WTC11 (cell line): ENCODE measurements around the gene CLIC2. TPM values are rescaled to one million over a fixed set of nuclear protein-coding genes. Genes with fewer than 3 reads are reported as not detected.

Experiments
- ATAC-seq: fragments of 200-7000 bp; cut with Tn5 transposase; 2 replicates; pipeline ENCODE4 v1.10.0; 2021; ENCODE audit warnings: mild to moderate bottlenecking, moderate library complexity
- CTCF ChIA-PET: fragments of 300-600 bp; sonication (Branson Sonifier 250); formaldehyde crosslinking; loops from one replicate; lab custom pipeline; 2021; ENCODE audit warnings: antibody characterized with exemption; lab: Charles Lee
- POLR2A ChIA-PET: fragments of 350-600 bp; sonication (Branson Sonifier 250); formaldehyde crosslinking; loops from one replicate; lab custom pipeline; 2021; ENCODE audit warnings: antibody characterized with exemption; lab: Charles Lee
- DNase-seq: peaks from one replicate; pipeline ENCODE4 v3.0.0; 2021; ENCODE audit warnings: low spot score
- H3K27ac Mint-ChIP-seq: 2 replicates; pipeline ENCODE4 v1.8.0; 2021; ENCODE audit warnings: mixed read lengths
- H3K27me3 Mint-ChIP-seq: 2 replicates; pipeline ENCODE4 v1.8.0; 2021; ENCODE audit warnings: low read depth, mild to moderate bottlenecking, moderate library complexity, mixed read lengths
- H3K36me3 Mint-ChIP-seq: 2 replicates; pipeline ENCODE4 v1.8.0; 2021; ENCODE audit warnings: mixed read lengths
- H3K4me1 Mint-ChIP-seq: 2 replicates; pipeline ENCODE4 v1.8.0; 2022; ENCODE audit warnings: mixed read lengths
- H3K4me3 Mint-ChIP-seq: 2 replicates; pipeline ENCODE4 v1.8.0; 2021; ENCODE audit warnings: mild to moderate bottlenecking, moderate library complexity, mixed read lengths
- H3K9me3 Mint-ChIP-seq: 2 replicates; pipeline ENCODE4 v1.8.0; 2021; ENCODE audit warnings: mixed read lengths
- ATF2 ChIP-seq: sonication (generic); formaldehyde crosslinking; IDR thresholded peaks from 2 replicates; pipeline ENCODE4 v1.8.1; 2022; ENCODE audit warnings: low read depth, missing genetic modification reagents, borderline replicate concordance
- ATF3 ChIP-seq: sonication (generic); formaldehyde crosslinking; conservative IDR thresholded peaks from 2 replicates; pipeline ENCODE4 v1.8.1; 2022; ENCODE audit warnings: mild to moderate bottlenecking, missing genetic modification reagents
- ATF6 ChIP-seq: sonication (generic); formaldehyde crosslinking; IDR thresholded peaks from 2 replicates; pipeline ENCODE4 v1.8.1; 2023; ENCODE audit warnings: mild to moderate bottlenecking, missing genetic modification reagents
- ETV6 ChIP-seq: sonication (generic); formaldehyde crosslinking; IDR thresholded peaks from 2 replicates; pipeline ENCODE4 v1.8.1; 2022; ENCODE audit warnings: mild to moderate bottlenecking, missing genetic modification reagents
- FOXJ3 ChIP-seq: sonication (generic); formaldehyde crosslinking; IDR thresholded peaks from 2 replicates; pipeline ENCODE4 v1.9.0; 2021; ENCODE audit warnings: missing genetic modification reagents, mild to moderate bottlenecking, borderline replicate concordance
- FOXP1 ChIP-seq: sonication (generic); formaldehyde crosslinking; IDR thresholded peaks from 2 replicates; pipeline ENCODE4 v1.8.0; 2022; ENCODE audit warnings: missing genetic modification reagents, mild to moderate bottlenecking, moderate library complexity, borderline replicate concordance
- GRHL2 ChIP-seq: fragments of 250-450 bp; sonication (Bioruptor Pico); IDR thresholded peaks from 2 replicates; pipeline ENCODE4 v1.8.0; 2022; ENCODE audit warnings: mild to moderate bottlenecking, moderate library complexity; ENCODE audit not compliant: insufficient replicate concordance, severe bottlenecking
- JAZF1 ChIP-seq: fragments of 250-450 bp; sonication (Bioruptor Pico); IDR thresholded peaks from 2 replicates; pipeline ENCODE4 v1.9.0; 2021; ENCODE audit warnings: moderate library complexity, mild to moderate bottlenecking, inconsistent platforms
- JUN ChIP-seq: sonication (generic); formaldehyde crosslinking; IDR thresholded peaks from 2 replicates; pipeline ENCODE4 v1.8.0; 2023; ENCODE audit warnings: mild to moderate bottlenecking, missing genetic modification reagents
- KAT7 ChIP-seq: sonication (generic); formaldehyde crosslinking; IDR thresholded peaks from 2 replicates; pipeline ENCODE4 v1.8.1; 2023; ENCODE audit warnings: missing genetic modification reagents, mild to moderate bottlenecking, borderline replicate concordance
- MAX ChIP-seq: sonication (generic); formaldehyde crosslinking; IDR thresholded peaks from 2 replicates; pipeline ENCODE4 v1.8.0; 2022; ENCODE audit warnings: mild to moderate bottlenecking, missing genetic modification reagents
- NR1H2 ChIP-seq: sonication (generic); formaldehyde crosslinking; IDR thresholded peaks from 2 replicates; pipeline ENCODE4 v1.9.0; 2021; ENCODE audit warnings: mild to moderate bottlenecking, moderate library complexity, missing genetic modification reagents
- NR2C2 ChIP-seq: sonication (generic); formaldehyde crosslinking; IDR thresholded peaks from 2 replicates; pipeline ENCODE4 v1.8.0; 2022; ENCODE audit warnings: mild to moderate bottlenecking, missing genetic modification reagents
- PRDM15 ChIP-seq: sonication (generic); formaldehyde crosslinking; IDR thresholded peaks from 2 replicates; pipeline ENCODE4 v1.8.0; 2022; ENCODE audit warnings: missing genetic modification reagents
- PRRX2 ChIP-seq: fragments of 250-450 bp; sonication (Bioruptor Pico); IDR thresholded peaks from 2 replicates; pipeline ENCODE4 v1.8.0; 2021; ENCODE audit warnings: mild to moderate bottlenecking
- ZNF121 ChIP-seq: sonication (generic); formaldehyde crosslinking; IDR thresholded peaks from 2 replicates; pipeline ENCODE4 v1.8.0; 2023; ENCODE audit warnings: missing genetic modification reagents
- ZNF281 ChIP-seq: sonication (generic); formaldehyde crosslinking; IDR thresholded peaks from 2 replicates; pipeline ENCODE4 v1.8.0; 2023; ENCODE audit warnings: mild to moderate bottlenecking, missing genetic modification reagents
- ZNF512 ChIP-seq: sonication (generic); formaldehyde crosslinking; IDR thresholded peaks from 2 replicates; pipeline ENCODE4 v1.8.1; 2022; ENCODE audit warnings: missing genetic modification reagents, borderline replicate concordance
- total RNA-seq: library from RNA; stranded (reverse); gene quantifications from 3 replicates; pipeline ENCODE4 v1.2.3, GENCODE V29; 2021

The CLIC2 gene
- total RNA-seq, 1 experiment from 2014 or later, result 0.66 TPM

- no peak for TF ChIP-seq ZNF281
- no peak for TF ChIP-seq FOXP1
- no peak for TF ChIP-seq ATF2 (CRISPR knock-in tag)
- TF ChIP-seq GRHL2 (CRISPR knock-in tag), result no peak
- no peak for TF ChIP-seq PRRX2 (CRISPR knock-in tag)
- TF ChIP-seq NR2C2 (CRISPR knock-in tag), result no peak
Measured at GRCh38 chrX:155237719-155238118, 96.7 kb downstream of the CLIC2 start (continued).

- ChIA-PET CTCF (no interaction called here), POLR2A (no interaction called here)
- H3K4me1 Mint-ChIP-seq, result no peaks in the 10 kb centered on the region
- no peak for DNase-seq
- H3K9me3 Mint-ChIP-seq, result no peaks in the 10 kb centered on the region
- peaks cover 34% of the 10 kb centered on the region for H3K36me3 Mint-ChIP-seq
- TF ChIP-seq NR1H2 (no peak), ETV6 (CRISPR knock-in tag) (no peak), NR2C2 (CRISPR knock-in tag) (no peak)
- H3K27ac Mint-ChIP-seq, result no peak overlapping the region
- H3K4me3 Mint-ChIP-seq, result no peak overlapping the region
- no peaks in the 10 kb centered on the region for H3K27me3 Mint-ChIP-seq
- ATAC-seq, result no peak
Measured at GRCh38 chrX:155235891-155236290, 98.5 kb downstream of the CLIC2 start.

- ChIA-PET CTCF (no interaction called here), POLR2A (no interaction called here)
- ATAC-seq (no peak), DNase-seq (no peak)
- Mint-ChIP-seq H3K27ac (no peak overlapping the region; the same call in 1 of the 2 replicates), H3K36me3 (peaks cover 41% of the 10 kb centered on the region), H3K4me1 (no peaks in the 10 kb centered on the region), H3K4me3 (no peak overlapping the region), H3K27me3 (no peaks in the 10 kb centered on the region), H3K9me3 (no peaks in the 10 kb centered on the region)
- TF ChIP-seq ATF6 (CRISPR knock-in tag) (no peak), PRRX2 (CRISPR knock-in tag) (no peak), PRDM15 (CRISPR knock-in tag) (no peak), JUN (CRISPR knock-in tag) (no peak), FOXJ3 (CRISPR knock-in tag) (no peak), JAZF1 (CRISPR knock-in tag) (no peak), KAT7 (CRISPR knock-in tag) (no peak), MAX (no peak), ZNF121 (CRISPR knock-in tag) (no peak), ZNF281 (no peak), ATF3 (CRISPR knock-in tag) (no peak), ZNF512 (CRISPR knock-in tag) (no peak)
Measured at GRCh38 chrX:155231163-155231562, 103.3 kb downstream of the CLIC2 start.
